Measurements from ENCODE around the gene HADHB. TPM values are rescaled to one million over a fixed set of nuclear protein-coding genes. Genes with fewer than 3 reads are reported as not detected.

The HADHB gene
- total and polyA plus RNA-seq, 7 donors = 447 to 1,153 (median 616) TPM

- WGBS, 3 donors = 90 to 91% (median 90%) methylated on average over 2 of the region's 2 CpGs
- H3K4me3 ChIP-seq = no peak overlapping the region
- H3K27ac ChIP-seq = no peak overlapping the region
- no peak for TF ChIP-seq CTCF (IDR thresholded peaks at IDR 0.05)
- peaks cover 21 to 100% of the 10 kb centered on the region in 2 donors for H3K36me3 ChIP-seq (ENCODE audit: insufficient read depth in 1 of 2, low read depth in 1 of 2)
- no peaks in the 10 kb centered on the region for H3K4me1 ChIP-seq
- H3K9me3 ChIP-seq = no peaks in the 10 kb centered on the region
- ATAC-seq (no peak), DNase-seq (no peak)
- H3K27me3 ChIP-seq (ENCODE audit: insufficient read depth in 3 of 3, low read length in 2 of 3) = no peaks in the 10 kb centered on the region
- intact Hi-C loops (cut with DNase I) = loop anchor here in 1 of 2 donors (5.0 kb wide), 1 partner anchor 69 kb away; no protein-coding TSS in a partner anchor
Measured at GRCh38 chr2:26281226-26281625, 36.5 kb downstream of the HADHB start.

- WGBS, 3 donors = 88 to 93% (median 90%) methylated on average over 2 of the region's 2 CpGs
- DNase-seq (no peak), ATAC-seq (no peak)
- Histone ChIP-seq H3K36me3 (ENCODE audit: insufficient read depth in 1 of 2, low read depth in 1 of 2) (peaks cover 26 to 100% of the 10 kb centered on the region in 2 donors), H3K9me3 (no peaks in the 10 kb centered on the region), H3K4me3 (no peak overlapping the region), H3K27ac (no peak overlapping the region), H3K27me3 (ENCODE audit: insufficient read depth in 3 of 3, low read length in 2 of 3) (no peaks in the 10 kb centered on the region), H3K4me1 (no peaks in the 10 kb centered on the region)
- intact Hi-C loops (cut with DNase I) = loop anchor here in 1 of 2 donors (5.0 kb wide), 1 partner anchor 71 kb away; no protein-coding TSS in a partner anchor
- no peak for TF ChIP-seq CTCF (IDR thresholded peaks at IDR 0.05)
Measured at GRCh38 chr2:26283606-26284005, 38.9 kb downstream of the HADHB start.

- ATAC-seq = peak in 2 of 4 donors; percentile 26 to 41
- intact Hi-C loops (cut with DNase I) = loop anchor here in 1 of 2 donors (5.0 kb wide), 1 partner anchor 72 kb away; no protein-coding TSS in a partner anchor
- H3K9me3 ChIP-seq = no peaks in the 10 kb centered on the region
- no peak for DNase-seq
- no peak overlapping the region for H3K4me3 ChIP-seq
- H3K27me3 ChIP-seq (ENCODE audit: insufficient read depth in 3 of 3, low read length in 2 of 3) = no peaks in the 10 kb centered on the region
- H3K27ac ChIP-seq = no peak overlapping the region
- peaks cover 26 to 100% of the 10 kb centered on the region in 2 donors for H3K36me3 ChIP-seq (ENCODE audit: insufficient read depth in 1 of 2, low read depth in 1 of 2)
- no peak for TF ChIP-seq CTCF (IDR thresholded peaks at IDR 0.05)
- 94 to 98% (median 97%) methylated on average over 3 of the region's 3 CpGs for WGBS, 3 donors
- no peaks in the 10 kb centered on the region for H3K4me1 ChIP-seq
Measured at GRCh38 chr2:26284132-26284531, 39.4 kb downstream of the HADHB start.

- Histone ChIP-seq H3K27me3 (ENCODE audit: insufficient read depth in 3 of 3, low read length in 2 of 3) (no peaks in the 10 kb centered on the region), H3K9me3 (no peaks in the 10 kb centered on the region), H3K4me1 (no peaks in the 10 kb centered on the region), H3K36me3 (ENCODE audit: insufficient read depth in 1 of 2, low read depth in 1 of 2) (peaks cover 27 to 100% of the 10 kb centered on the region in 2 donors), H3K4me3 (no peak overlapping the region), H3K27ac (no peak overlapping the region)
- no peak for TF ChIP-seq CTCF (IDR thresholded peaks at IDR 0.05)
- ATAC-seq (no peak), DNase-seq (no peak)
- WGBS, 3 donors = 88 to 93% (median 91%) methylated on average over 3 of the region's 3 CpGs
- intact Hi-C loops (cut with DNase I) = no loop called here
Measured at GRCh38 chr2:26285931-26286330, 41.2 kb downstream of the HADHB start.

GRCh38 chr2:26290001-26290400, 45.3 kb downstream of the HADHB start:
- no peak for DNase-seq
- H3K36me3 ChIP-seq (ENCODE audit: insufficient read depth in 1 of 2, low read depth in 1 of 2) = peaks cover 11 to 61% of the 10 kb centered on the region in 2 donors
- H3K4me3 ChIP-seq = no peak overlapping the region
- H3K9me3 ChIP-seq = no peaks in the 10 kb centered on the region
- no peaks in the 10 kb centered on the region for H3K4me1 ChIP-seq
- H3K27me3 ChIP-seq (ENCODE audit: insufficient read depth in 3 of 3, low read length in 2 of 3) = no peaks in the 10 kb centered on the region
- intact Hi-C loops (cut with DNase I) = no loop called here
- no peak for ATAC-seq
- TF ChIP-seq CTCF (IDR thresholded peaks at IDR 0.05) = no peak
- no peak overlapping the region for H3K27ac ChIP-seq
- WGBS, 3 donors = 70 to 79% (median 78%) methylated on average over 1 of the region's 1 CpG

Measured in psoas muscle (tissue), 8 donors.